Activated effector memory CD4-positive, alpha-beta T cell treated with anti-CD3 and anti-CD28 coated beads, Interleukin-2, amount 50 U/mL, for 16 hours (primary cell): Measurements from ENCODE around the gene SNORC.
A peak's percentile ranks its signal among the peaks of the same experiment; 100 is the strongest.
"Not testable (repeated sequence)": the region's sequence is repeated elsewhere in the genome, so short reads cannot be mapped to it uniquely, and the experiment has no call there.

Source experiments
- DNase-seq: peaks from one replicate; pipeline ENCODE4 v3.0.0-alpha.2; 2020

Gene SNORC

DNA sequence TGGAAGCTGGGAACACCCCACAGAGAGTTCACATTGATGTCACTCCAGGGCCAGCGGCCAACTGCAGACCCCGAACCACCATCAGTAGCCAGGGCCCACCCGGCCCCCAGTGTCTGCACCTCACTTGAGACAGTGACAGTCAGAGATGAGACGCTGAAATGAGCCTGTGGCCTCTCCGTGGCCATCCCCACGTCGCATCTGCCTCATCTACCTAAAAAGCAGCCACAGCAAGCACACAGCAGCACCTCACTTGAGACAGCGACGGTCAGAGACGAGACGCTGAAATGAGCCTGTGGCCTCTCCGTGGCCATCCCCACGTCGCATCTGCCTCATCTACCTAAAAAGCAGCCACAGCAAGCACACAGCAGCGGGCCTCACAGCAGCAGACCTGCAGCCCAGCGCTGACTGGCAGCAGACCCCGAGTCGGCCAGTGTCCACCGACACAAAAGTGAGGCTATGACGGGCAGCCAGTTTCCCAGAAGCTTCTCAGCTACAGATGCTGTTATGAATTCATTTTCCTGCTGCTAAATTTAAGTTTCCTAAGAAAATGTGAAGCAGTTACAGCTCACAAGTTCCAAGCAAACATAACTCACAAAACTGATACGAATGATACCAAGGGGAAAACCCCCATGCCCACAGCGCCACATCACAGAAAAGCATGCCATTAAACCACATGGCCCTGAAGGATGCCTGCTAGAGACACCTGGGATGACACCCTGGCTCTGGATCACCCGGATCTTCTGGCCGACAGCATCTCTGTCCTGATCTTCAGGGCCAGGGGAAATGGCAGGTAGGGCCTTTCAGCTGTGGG, 27.7 kb downstream of the SNORC start:
- DNase-seq: peak; percentile 71

DNA sequence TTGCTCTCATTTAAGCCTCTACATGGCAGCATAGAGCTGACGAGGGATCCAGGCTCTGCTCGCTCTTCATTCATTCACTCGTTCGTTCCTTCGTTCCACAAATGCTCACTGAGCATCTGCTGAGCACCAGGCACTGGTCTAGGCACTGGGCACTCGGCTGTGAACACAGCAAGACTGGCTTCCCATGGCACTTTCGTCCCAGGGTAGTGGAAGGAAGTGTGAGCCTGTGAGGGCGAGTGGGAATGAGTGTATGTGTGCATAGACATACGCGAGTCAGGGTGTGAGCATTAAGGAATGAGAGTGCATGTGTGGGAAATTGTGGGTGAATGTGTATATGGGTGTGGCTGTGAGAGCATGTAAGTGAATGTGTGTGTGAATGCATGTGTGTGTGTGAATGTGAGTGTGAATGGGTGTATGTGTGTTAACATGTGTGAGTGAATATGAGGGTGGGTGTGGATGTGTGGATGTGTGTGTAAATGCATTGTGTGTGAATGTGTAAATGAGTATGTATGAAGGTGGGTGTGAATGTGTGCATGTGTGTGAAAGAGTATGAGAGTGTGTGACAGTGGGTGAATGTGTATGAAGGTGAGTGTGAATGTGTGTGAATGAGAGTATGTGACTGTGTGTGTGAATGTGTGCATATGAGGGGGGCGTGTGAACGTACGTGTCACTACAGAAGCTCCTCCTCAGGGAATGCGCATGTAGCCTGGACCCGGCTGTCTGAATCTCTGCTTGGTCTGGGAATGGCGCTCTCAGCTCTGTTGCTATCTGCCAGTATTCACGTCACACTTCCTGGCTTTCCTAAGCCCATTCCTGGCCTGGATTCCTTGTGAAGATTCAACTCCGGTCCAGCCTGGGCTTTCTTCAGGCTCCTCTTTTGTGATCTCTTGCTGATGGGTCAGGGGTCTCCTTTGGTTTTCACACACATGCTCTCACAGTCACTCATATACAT, 28.8 kb downstream of the SNORC start:
- DNase-seq: no peak

DNA sequence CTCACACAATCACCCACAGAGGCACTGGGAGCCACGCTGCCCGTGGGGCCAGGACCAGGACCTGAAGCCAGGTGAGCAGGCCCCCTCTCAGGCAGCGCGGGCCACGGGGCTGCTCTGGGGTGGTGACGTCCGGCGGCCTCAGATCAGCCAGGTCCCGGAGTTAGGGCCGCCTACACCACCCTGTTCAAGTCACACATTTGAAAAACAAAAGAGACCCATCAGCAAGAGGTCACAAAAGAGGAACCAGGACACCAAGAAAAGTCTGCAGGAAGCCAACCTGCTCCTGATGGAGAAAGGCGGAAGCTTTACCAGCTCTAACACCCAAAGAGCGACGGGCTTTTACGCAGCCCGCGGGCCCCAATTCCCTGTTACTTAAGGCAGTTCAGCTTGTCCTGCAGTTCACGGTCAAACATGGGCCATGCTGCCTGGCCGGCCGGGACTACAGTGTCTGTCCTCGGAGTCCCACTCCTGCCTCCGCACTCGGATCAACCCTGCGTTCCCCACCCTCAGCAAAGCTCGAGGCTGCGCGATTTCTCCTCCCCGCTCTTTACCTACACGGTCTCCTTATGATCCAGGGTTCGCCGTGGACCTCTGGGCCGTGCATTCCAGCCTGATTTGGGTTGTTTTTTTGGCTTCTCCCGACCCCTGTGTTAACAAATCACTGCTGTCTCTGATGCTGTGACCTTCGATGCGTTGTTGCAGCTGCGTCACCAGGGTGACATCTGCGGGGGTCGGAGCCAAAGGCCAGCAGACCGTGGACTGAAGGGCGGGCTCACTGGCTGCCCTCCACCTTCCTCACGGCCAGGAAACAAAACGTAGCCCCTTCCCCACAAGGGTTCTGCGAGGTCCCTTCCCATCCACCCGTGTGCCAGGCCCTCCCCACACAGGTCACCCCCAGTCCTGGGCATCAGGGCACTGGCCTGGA, 31.0 kb downstream of the SNORC start:
- DNase-seq: no peak

DNA sequence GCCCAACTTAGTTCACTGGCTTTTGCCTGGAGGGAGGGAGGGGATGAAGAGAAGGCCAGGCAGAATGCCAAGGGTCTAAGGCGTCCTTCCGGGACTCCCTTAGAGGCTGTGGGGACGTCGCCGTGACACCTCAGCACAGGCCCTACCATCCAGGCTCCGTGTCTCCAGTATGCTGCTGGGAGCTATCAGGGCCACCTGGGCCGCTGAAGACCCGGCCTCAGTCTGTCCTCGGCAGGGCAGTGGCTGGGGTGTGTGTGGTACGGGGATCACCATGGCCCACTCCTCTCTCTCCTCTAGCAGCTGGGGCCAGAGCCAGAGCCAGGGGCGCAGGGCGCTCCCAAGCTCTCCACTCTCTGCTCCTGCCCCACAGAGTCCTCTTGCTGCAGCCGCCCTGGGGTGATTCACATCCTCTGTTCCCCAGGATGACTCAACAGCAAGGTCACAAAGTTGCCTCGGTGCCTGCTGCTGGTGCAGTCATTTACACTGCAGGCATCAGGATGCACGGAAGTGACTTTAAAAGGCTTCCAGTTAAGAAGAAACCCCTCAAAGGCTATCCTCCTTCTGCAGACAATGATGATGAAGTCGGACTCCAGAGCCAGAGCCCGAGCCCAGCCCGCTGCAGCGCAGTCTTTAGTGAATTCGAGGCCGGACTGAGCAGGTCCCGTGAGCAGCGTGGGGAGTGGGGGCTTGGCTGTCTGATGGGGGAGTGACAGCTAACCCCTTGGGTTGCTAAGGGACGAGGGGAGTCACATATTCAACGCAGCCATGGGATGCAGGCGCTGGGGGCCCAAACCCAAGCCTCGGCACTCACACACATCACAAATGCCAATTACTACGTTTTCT, 31.9 kb downstream of the SNORC start:
- no peak for DNase-seq

DNA sequence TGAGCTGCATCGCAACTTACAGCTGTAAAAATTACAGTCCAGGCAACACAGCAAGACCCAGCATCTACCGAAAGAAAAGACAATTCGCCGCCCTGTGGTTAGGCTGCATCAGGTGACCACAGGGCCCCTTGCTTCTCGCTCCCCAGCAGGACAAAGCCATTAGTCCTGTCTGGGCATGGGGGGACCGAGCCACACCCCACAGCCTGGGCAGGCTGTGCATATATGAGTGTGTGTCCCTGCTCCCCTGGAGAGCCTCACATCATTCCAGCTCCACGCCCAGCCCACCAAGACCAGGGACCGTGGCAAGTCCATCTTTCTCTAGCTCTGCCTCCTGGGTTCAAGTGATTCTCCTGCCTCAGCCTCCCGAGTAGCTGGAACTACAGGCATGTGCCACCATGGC, 33.9 kb downstream of the SNORC start:
- no peak for DNase-seq

GRCh38 chr2:232906867-232907717, 37.0 kb downstream of the SNORC start:
- DNase-seq: not testable (repeated sequence)

- DNase-seq: not testable (repeated sequence)
These were observed 37.6 kb downstream of the SNORC start for GRCh38 chr2:232907718-232908085.

DNA sequence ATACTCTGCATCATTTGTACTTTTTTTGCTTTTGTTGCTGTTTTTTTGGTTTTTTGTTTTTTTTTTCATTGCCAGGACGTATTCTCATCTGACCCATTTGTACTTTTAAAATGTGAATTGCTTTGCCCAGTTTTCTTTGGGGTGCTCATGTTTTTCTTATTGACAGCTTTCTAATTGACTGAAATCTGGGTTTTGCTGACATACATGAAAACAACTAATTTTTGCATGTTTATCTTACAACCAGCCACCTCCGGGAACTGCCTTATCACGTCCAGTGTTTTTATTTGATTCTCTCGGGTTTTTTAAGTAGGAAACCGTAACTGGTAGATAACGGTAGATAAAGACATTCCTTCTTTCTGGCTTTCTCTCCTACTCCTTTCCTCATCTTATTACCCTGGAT, 38.6 kb downstream of the SNORC start:
- DNase-seq: no peak

- no peak for DNase-seq
These were observed 40.3 kb downstream of the SNORC start for GRCh38 chr2:232910376-232910775.

DNA sequence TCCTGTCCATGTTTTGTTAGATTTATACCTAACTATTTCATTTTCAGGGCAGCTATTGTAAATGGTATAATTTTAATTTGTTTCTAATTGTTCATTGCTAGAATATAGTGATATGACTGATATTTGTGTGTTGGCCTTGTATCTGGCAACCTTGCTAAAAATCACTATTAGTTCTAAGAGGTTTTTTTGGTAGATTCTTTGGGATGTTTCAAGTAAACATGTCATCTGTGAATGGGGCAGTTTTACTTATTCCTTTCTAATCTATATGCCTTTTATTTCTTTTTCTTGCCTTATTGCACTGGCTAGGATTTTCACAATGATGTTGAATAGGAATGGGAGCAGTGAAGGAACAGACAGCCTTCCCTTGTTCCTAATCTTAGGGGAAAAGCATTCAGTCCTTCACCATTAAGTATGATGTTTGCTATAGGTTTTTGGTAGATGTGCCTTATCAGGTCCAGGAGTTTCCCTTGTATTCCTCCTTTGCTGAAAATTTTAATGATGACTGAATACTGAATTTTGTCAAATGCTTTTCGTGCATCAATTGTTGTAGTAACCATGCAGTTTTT, 41.7 kb downstream of the SNORC start:
- no peak for DNase-seq

- DNase-seq: no peak
These were observed 43.8 kb downstream of the SNORC start for GRCh38 chr2:232913903-232914302.

DNA sequence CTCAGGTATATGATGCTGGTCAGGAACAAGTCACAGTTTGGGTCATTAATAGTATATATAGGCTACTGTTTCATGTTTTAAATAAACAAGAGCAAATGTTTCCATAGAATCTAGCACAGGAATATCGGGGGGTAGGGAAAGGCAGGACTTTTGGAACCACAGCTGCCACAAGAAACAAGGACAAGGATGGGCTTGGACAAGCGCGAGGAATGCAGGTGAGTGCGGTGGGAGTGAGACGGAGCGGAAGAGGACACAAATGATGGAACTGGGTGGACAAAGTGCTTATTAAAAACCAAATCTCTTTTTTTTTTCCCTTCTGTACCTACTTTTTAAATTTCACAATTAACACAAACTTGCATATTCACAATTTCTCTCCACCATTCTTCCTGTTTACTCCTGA, 49.1 kb downstream of the SNORC start:
- DNase-seq: no peak

- DNase-seq: no peak
These were observed 50.0 kb downstream of the SNORC start for GRCh38 chr2:232920055-232920454.

- no peak for DNase-seq
These were observed 50.7 kb downstream of the SNORC start for GRCh38 chr2:232920760-232921159.

DNA sequence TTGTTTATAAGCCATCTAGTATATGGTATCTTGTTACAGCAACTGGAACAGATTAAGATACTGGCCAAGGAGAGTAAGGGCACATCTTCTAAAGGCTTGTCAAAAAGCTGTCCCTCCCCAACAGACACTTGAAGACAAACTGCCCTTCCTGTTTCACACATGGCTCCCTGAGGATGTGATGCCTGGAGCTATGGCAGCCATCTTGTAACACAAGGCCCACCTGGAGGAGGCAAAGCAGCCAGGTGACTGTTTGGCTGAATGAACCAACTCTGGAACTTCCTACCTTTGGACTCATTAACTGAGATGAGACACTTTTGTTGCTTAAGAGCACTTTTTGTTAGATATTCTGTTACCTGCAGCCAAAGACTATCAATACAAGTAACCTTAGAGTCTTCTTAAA, 54.4 kb downstream of the SNORC start:
- no peak for DNase-seq

GRCh38 chr2:232925153-232925820, 55.2 kb downstream of the SNORC start:
- no peak for DNase-seq

DNA sequence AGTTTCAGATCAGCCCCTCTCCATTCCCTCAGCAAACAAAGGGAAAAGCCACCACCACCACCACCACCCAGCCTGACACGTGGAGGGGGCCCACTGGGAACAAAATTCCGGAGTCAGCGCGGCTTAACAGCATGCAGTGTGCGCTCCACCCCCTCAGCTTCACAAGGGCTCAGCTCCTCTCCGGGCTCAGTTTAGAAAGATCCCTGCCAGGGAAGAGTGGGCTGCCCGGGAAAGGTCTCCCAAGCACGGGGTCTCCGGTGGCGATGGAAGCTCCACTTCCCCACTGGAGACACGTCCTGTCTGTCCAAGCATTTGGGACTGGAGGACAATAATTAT, 55.7 kb downstream of the SNORC start:
- DNase-seq: no peak

GRCh38 chr2:232926431-232926939, 56.4 kb downstream of the SNORC start:
- no peak for DNase-seq

DNA sequence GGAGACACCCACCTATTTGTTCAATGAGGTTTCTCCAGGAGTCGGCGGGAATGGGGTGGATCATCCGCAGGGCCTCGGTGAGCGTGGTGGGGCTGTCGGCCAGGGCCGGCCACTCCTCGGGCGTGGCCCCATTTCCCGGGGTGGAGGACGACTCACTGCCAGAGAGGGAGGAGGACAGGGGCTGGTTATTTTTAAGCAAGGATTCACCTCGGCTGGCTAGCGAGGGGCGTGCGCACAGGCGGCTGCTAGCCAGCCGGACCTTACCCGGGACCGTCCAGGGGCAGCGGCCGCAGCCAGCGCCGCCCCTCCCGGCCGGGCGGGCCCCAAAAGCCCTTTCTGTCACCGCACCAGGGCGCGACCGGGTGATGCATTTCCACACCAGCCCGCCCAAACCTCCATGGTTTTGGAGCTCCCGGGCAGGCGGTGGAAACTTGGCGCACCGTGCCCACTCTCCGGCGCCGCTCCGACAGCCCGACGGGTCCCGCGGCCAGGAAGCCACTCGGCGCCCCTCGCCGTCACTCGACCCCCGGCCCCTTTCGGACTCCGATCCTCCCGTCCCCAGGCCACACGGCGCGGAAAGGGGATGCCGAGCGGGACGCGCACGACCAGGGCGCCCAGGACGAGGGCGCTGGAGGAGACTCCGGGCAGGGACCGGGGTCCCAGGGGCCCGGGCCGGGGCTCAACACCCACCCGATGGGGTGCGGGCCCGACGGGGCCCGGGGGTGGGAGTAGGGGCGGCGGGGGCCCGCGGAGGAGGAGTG, 57.1 kb downstream of the SNORC start:
- DNase-seq: no peak
